OCI-LY1 (cell line): Measurements from ENCODE around the gene STARD13.

Source experiments
- H2AFZ ChIP-seq: fragments of 200-600 bp; sonication (generic), shearing (Covaris generic); 2 replicates; pipeline ENCODE4 v1.6.0; 2014; ENCODE audit warnings: antibody characterized with exemption, mild to moderate bottlenecking, low read length
- H3F3A ChIP-seq: fragments of 200-600 bp; sonication (generic), shearing (Covaris generic); 2 replicates; pipeline ENCODE4 v1.6.0; 2014; ENCODE audit warnings: mild to moderate bottlenecking, antibody characterized with exemption, low read length, moderate library complexity; ENCODE audit not compliant: insufficient read depth
- H3K27ac ChIP-seq: fragments of 200-600 bp; sonication (generic); 2 replicates; pipeline ENCODE4 v1.5.1; 2014; ENCODE audit warnings: low read length, mixed run types, mild to moderate bottlenecking, low read depth; ENCODE audit not compliant: poor library complexity, severe bottlenecking
- H3K27me3 ChIP-seq: fragments of 200-600 bp; sonication (generic); 2 replicates; pipeline ENCODE4 v1.6.0; 2014; ENCODE audit warnings: antibody characterized with exemption, mild to moderate bottlenecking, low read length, moderate library complexity; ENCODE audit not compliant: insufficient read depth
- H3K36me3 ChIP-seq: fragments of 200-600 bp; sonication (generic); 2 replicates; pipeline ENCODE4 v1.6.1; 2014; ENCODE audit warnings: mild to moderate bottlenecking, antibody characterized with exemption, low read length, moderate library complexity, mixed read lengths; ENCODE audit not compliant: insufficient read depth
- H3K4me1 ChIP-seq: fragments of 200-600 bp; sonication (generic); 2 replicates; pipeline ENCODE4 v1.5.1; 2014; ENCODE audit warnings: mild to moderate bottlenecking, low read length, moderate library complexity; ENCODE audit not compliant: insufficient read depth, severe bottlenecking
- H3K4me2 ChIP-seq: fragments of 200-600 bp; sonication (generic), shearing (Covaris generic); 2 replicates; pipeline ENCODE4 v1.6.1; 2014; ENCODE audit warnings: low read length
- H3K4me3 ChIP-seq: fragments of 200-600 bp; sonication (generic); 2 replicates; pipeline ENCODE4 v1.5.1; 2014; ENCODE audit warnings: low read length, low read depth, mild to moderate bottlenecking, mixed read lengths; ENCODE audit not compliant: poor library complexity, severe bottlenecking
- H3K79me2 ChIP-seq: fragments of 200-600 bp; shearing (Covaris generic); 2 replicates; pipeline ENCODE4 v1.6.1; 2016; ENCODE audit warnings: mixed run types, low read length, mixed read lengths; ENCODE audit not compliant: insufficient read depth
- H3K9ac ChIP-seq: fragments of 200-600 bp; sonication (generic), shearing (Covaris generic); 2 replicates; pipeline ENCODE4 v1.6.1; 2014; ENCODE audit warnings: mild to moderate bottlenecking, low read length, mixed read lengths
- H3K9me2 ChIP-seq: fragments of 200-600 bp; sonication (generic), shearing (Covaris generic); 2 replicates; pipeline ENCODE4 v1.6.1; 2014; ENCODE audit warnings: low read depth, mild to moderate bottlenecking, low read length, mixed read lengths
- H3K9me3 ChIP-seq: fragments of 200-600 bp; shearing (Covaris generic); 2 replicates; pipeline ENCODE4 v1.6.1; 2014; ENCODE audit warnings: low read length, mixed read lengths
- H4K20me1 ChIP-seq: fragments of 200-600 bp; sonication (generic), shearing (Covaris generic); 2 replicates; pipeline ENCODE4 v1.6.0; 2016; ENCODE audit warnings: mild to moderate bottlenecking, low read length; ENCODE audit not compliant: insufficient read depth
- EZH2 ChIP-seq: fragments of 200-600 bp; sonication (generic), shearing (Covaris generic); IDR thresholded peaks from 2 replicates; pipeline ENCODE4 v1.8.0; 2017; ENCODE audit warnings: borderline replicate concordance, mixed run types, mild to moderate bottlenecking, antibody characterized with exemption, low read length, moderate library complexity, mixed read lengths
- TF ChIP-seq, protein P1 (sequence below): fragments of 200-600 bp; sonication (generic), shearing (Covaris generic); IDR thresholded peaks from 2 replicates; pipeline ENCODE4 v1.5.1; 2017; ENCODE audit warnings: mild to moderate bottlenecking, antibody characterized with exemption, low read length, moderate library complexity, mixed read lengths

The STARD13 gene

DNA sequence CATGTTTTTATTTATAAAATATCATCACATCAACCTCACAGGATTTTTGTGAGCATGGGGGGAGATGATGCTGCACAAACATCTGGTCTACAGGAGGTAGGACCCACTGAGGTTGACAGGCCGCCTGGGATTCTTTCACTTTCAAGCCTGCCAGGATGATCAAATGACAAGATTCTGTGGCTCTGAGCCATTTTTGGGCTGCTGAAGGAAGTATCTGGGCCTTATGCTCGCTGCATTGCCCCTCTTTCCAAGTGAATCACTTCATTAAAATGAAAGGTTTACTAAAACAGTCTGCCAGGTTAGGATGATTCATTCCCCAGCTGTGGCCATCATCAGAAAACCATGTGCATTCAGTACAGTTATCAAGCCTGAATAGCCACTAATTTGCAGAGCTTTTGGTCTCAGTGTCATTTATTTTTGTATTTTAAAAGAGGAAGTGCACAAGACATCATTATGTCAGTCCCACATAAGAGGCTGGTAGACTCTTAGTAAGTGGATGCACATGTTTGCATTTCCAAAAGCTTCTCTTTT is 34.4 kb downstream of the STARD13 start:
- H3K4me2 ChIP-seq, result no peak overlapping the region; the same call in 1 of the 2 replicates
- no peak overlapping the region for H2AFZ ChIP-seq
- no peak for TF ChIP-seq EZH2
- TF ChIP-seq, protein P1, sequence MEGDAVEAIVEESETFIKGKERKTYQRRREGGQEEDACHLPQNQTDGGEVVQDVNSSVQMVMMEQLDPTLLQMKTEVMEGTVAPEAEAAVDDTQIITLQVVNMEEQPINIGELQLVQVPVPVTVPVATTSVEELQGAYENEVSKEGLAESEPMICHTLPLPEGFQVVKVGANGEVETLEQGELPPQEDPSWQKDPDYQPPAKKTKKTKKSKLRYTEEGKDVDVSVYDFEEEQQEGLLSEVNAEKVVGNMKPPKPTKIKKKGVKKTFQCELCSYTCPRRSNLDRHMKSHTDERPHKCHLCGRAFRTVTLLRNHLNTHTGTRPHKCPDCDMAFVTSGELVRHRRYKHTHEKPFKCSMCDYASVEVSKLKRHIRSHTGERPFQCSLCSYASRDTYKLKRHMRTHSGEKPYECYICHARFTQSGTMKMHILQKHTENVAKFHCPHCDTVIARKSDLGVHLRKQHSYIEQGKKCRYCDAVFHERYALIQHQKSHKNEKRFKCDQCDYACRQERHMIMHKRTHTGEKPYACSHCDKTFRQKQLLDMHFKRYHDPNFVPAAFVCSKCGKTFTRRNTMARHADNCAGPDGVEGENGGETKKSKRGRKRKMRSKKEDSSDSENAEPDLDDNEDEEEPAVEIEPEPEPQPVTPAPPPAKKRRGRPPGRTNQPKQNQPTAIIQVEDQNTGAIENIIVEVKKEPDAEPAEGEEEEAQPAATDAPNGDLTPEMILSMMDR, result no peak
- peaks cover 11% of the 10 kb centered on the region for H3K4me1 ChIP-seq
- H3K79me2 ChIP-seq, result no peaks in the 10 kb centered on the region
- H3K9me3 ChIP-seq, result no peaks in the 10 kb centered on the region
- H3K9me2 ChIP-seq, result no peaks in the 10 kb centered on the region
- H3F3A ChIP-seq, result no peaks in the 10 kb centered on the region
- H3K9ac ChIP-seq, result no peak overlapping the region
- no peaks in the 10 kb centered on the region for H3K27me3 ChIP-seq
- no peak overlapping the region for H3K4me3 ChIP-seq
- no peaks in the 10 kb centered on the region for H3K36me3 ChIP-seq
- H4K20me1 ChIP-seq, result no peaks in the 10 kb centered on the region
- H3K27ac ChIP-seq, result peak overlapping the region; percentile 28

DNA sequence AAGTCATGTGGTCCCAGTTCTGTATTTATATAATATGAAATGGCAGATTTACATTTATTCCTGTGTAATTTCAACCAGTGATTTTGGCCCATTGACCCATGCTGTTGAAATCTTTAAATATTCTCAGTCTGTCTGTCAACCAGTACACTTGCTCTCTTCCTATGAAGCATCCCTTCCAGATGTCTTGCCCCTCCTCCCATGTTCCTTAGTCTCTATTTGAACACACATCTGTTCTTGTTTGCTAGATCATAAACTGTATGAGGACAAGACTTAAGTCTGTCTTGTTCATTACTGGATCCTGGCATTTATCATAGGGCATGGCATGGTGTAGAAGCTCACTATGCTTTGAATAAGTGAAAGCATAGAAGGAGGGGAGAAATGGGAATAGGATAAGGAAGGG is 34.9 kb downstream of the STARD13 start:
- TF ChIP-seq, protein P1, result no peak
- no peak for TF ChIP-seq EZH2
- Histone ChIP-seq H3K9ac (no peak overlapping the region), H3K4me1 (peaks cover 11% of the 10 kb centered on the region), H3K79me2 (no peaks in the 10 kb centered on the region), H2AFZ (no peak overlapping the region), H3K4me2 (no peak overlapping the region), H3K27me3 (no peaks in the 10 kb centered on the region), H3K9me2 (no peaks in the 10 kb centered on the region), H3K4me3 (no peak overlapping the region), H3F3A (no peaks in the 10 kb centered on the region), H3K27ac (no peak overlapping the region), H4K20me1 (no peaks in the 10 kb centered on the region), H3K36me3 (no peaks in the 10 kb centered on the region), H3K9me3 (no peaks in the 10 kb centered on the region)

DNA sequence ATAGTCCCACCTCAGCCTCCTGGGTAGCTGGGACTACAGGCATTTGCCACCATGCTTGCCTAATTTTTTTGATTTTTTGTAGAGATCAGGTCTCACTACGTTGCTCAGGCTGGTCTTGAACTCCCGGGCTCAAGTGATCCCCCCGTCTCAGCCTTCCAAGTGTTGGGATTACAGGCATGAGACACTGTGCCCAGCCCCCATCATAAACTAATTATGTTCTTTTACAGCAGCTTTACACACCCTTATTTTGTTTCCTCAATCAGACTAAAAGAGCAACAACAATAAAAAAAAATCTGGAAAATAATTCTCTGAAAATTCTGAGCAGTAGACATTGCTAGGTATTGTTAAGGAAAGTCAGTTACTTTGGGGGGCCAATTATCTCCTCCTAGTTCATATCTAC is 35.7 kb downstream of the STARD13 start:
- H3K9me2 ChIP-seq, result no peaks in the 10 kb centered on the region
- H3K4me2 ChIP-seq, result no peak overlapping the region
- no peaks in the 10 kb centered on the region for H3F3A ChIP-seq
- no peaks in the 10 kb centered on the region for H3K79me2 ChIP-seq
- no peak overlapping the region for H3K27ac ChIP-seq
- H3K4me3 ChIP-seq, result no peak overlapping the region
- H3K27me3 ChIP-seq, result no peaks in the 10 kb centered on the region
- no peak overlapping the region for H3K9ac ChIP-seq
- TF ChIP-seq, protein P1, result no peak
- TF ChIP-seq EZH2, result no peak
- no peaks in the 10 kb centered on the region for H4K20me1 ChIP-seq
- no peaks in the 10 kb centered on the region for H3K9me3 ChIP-seq
- no peaks in the 10 kb centered on the region for H3K36me3 ChIP-seq
- H3K4me1 ChIP-seq, result peaks cover 11% of the 10 kb centered on the region
- no peak overlapping the region for H2AFZ ChIP-seq
